HUES64 (cell line): ENCODE results near the gene TRPM5.

Experiments used
- H3K27ac ChIP-seq: 2 replicates; pipeline ENCODE4 v1.7.0; 2013; ENCODE audit warnings: low read depth, low read length, inconsistent platforms
- H3K27me3 ChIP-seq: 2 replicates; pipeline ENCODE4 v1.6.1; 2013; ENCODE audit warnings: mild to moderate bottlenecking, low read length; ENCODE audit not compliant: insufficient read depth
- H3K36me3 ChIP-seq: 2 replicates; pipeline ENCODE4 v1.6.1; 2013; ENCODE audit warnings: mild to moderate bottlenecking, low read length; ENCODE audit not compliant: insufficient read depth
- H3K4me1 ChIP-seq: 2 replicates; pipeline ENCODE4 v1.6.1; 2013; ENCODE audit warnings: mild to moderate bottlenecking, low read length, moderate library complexity; ENCODE audit not compliant: insufficient read depth
- H3K4me3 ChIP-seq: 2 replicates; pipeline ENCODE4 v1.5.1; 2013; ENCODE audit warnings: mild to moderate bottlenecking, low read length, moderate library complexity
- H3K9ac ChIP-seq: 2 replicates; pipeline ENCODE4 v1.6.1; 2013; ENCODE audit warnings: mild to moderate bottlenecking, low read depth, low read length
- H3K9me3 ChIP-seq: 2 replicates; pipeline ENCODE4 v1.6.1; 2013; ENCODE audit warnings: low read depth, low read length; ENCODE audit not compliant: insufficient read depth
- WGBS: fragments of 150-250, 120-280 bp; methylation state at CpG from one replicate; pipeline ENCODE4 v1.1.7; 2013; ENCODE audit warnings: missing lambda C conversion rate; 5-methylcytosine and 5-hydroxymethylcytosine counted together

Gene TRPM5

DNA sequence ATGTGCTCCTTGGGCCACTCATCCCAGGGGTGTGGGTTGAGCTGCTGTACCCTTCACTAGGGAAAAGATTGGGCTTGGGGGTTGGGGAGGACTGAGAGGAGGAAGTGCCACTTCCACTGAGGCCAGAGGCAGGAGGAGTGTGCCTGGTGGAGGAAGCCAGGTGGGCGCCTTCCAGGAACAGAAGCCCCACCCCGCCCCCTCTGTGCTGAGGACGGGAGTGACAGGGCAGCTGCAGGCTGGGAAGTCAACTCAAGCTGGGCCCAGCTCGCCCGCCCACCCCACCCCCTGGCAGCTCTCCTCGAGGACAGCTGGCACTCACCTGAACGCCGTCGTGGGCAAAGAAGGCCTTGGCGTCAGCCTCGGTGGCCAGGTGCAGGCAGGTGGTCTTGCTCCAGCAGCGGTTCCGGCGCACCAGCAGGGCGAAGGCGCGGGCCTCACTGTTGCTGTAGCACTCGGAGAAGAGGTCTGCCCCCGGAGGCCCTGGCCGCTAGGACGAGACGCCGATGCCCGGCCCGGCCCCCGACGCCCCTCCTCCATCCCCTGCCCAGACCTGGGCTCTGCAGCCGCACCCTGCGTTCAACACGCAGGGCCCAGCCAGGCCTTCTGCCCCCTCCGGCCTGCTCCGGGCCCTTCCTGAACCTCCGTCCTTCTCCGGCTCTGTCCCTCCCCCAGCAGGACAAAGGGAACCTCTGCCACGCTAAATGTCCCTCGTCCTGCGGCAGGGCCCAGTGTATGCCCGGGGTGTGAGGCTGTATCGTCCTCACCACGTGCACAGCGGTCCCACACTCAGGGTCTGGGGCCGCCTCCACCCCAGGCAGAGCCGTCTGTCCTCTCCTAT, 30.4 kb downstream of the TRPM5 start:
- Histone ChIP-seq H3K27ac (no peak overlapping the region), H3K9me3 (no peaks in the 10 kb centered on the region), H3K9ac (no peak overlapping the region), H3K4me3 (no peak overlapping the region), H3K4me1 (no peaks in the 10 kb centered on the region), H3K36me3 (no peaks in the 10 kb centered on the region), H3K27me3 (no peaks in the 10 kb centered on the region)
- 93% methylated on average over 43 of the region's 43 CpGs for WGBS

DNA sequence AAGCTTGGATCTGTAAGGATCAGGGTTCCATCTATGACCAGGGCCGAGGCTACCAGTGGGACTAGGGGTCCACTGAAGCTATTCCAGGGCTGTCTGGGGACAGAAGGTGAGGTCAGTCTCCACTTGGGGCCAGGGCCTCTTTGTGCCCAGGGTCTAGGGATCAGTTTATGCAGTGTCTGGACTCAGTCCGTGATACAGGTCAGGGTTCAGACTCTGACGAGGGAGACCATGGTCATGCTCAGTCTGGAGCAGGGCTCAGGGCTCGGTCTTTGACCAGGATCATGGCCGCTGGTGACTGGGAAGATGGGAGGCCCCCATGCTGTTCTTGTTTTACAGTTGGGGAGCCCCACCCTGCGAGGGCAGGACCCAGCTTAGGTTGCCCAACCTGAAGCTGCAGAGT, 32.0 kb downstream of the TRPM5 start:
- WGBS = 91% methylated on average over 6 of the region's 6 CpGs
- H3K4me3 ChIP-seq = no peak overlapping the region
- H3K4me1 ChIP-seq = no peaks in the 10 kb centered on the region
- H3K9me3 ChIP-seq = no peaks in the 10 kb centered on the region
- H3K27me3 ChIP-seq = no peaks in the 10 kb centered on the region
- no peaks in the 10 kb centered on the region for H3K36me3 ChIP-seq
- no peak overlapping the region for H3K9ac ChIP-seq
- H3K27ac ChIP-seq = no peak overlapping the region

DNA sequence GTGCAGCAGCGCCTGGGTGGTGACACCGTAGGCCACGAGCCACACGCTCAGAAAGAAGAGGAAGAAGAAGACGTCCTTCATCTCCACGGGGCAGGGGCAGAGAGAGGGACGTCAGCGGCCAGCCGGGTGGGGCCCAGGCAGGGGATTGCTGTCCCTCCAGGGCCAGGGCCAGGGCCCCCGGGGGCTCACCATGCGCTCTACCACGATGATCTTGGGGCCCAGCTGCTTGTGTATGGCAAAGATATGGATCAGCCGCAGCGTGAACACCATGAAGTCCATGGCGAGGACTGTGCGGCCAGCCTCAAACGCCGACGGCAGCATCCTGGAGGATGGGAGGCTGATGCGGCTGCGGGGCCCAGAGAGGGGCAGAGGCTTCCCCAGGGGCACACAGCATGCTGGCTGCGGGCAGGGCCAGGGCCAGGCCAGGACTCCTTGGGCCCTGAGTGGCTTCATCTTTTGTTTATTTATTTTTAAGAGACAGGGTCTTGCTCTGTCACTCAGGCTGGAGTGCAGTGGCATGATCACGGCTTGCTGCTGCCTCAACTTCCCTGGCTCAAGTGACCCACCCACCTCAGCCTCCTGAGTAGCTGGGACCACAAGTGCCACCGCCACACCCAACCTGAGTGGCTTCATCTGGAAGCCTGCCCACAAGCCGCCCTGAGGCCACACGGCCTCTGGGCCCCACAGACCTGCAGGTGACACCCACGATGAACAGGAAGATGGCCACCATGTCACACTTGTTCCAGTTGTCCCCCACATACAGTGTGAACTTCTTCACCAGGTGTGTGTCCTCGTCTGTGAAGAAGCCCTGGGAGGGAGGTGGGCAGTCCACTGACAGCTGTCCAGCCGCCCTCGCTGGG, 32.6 kb downstream of the TRPM5 start:
- 93% methylated on average over 30 of the region's 30 CpGs for WGBS
- Histone ChIP-seq H3K36me3 (no peaks in the 10 kb centered on the region), H3K9me3 (no peaks in the 10 kb centered on the region), H3K4me1 (no peaks in the 10 kb centered on the region), H3K27me3 (no peaks in the 10 kb centered on the region), H3K4me3 (no peak overlapping the region), H3K9ac (no peak overlapping the region), H3K27ac (no peak overlapping the region)

DNA sequence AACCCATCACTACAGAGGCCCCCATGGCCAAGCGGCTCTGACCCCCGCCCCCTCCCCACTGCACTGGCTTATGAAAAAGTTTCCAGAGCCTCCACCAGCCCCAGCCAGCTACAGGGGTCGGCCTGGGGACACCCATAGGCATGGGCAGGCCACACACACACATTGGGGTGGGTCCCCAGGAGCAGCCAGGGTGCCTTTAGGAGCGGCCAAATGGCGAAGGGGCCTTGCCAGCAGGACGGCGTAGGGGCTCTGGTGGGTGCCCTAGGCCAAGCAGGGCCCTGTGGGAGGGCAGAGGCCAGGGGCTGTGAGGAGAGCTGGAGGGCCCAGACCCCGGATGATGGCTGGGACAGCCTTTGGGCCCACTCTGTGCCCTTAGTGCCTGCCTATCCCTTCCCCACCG, 33.7 kb downstream of the TRPM5 start:
- Histone ChIP-seq H3K27me3 (no peaks in the 10 kb centered on the region), H3K9me3 (no peaks in the 10 kb centered on the region), H3K4me3 (no peak overlapping the region), H3K9ac (no peak overlapping the region), H3K4me1 (no peaks in the 10 kb centered on the region), H3K27ac (no peak overlapping the region), H3K36me3 (no peaks in the 10 kb centered on the region)
- WGBS = 95% methylated on average over 9 of the region's 9 CpGs

DNA sequence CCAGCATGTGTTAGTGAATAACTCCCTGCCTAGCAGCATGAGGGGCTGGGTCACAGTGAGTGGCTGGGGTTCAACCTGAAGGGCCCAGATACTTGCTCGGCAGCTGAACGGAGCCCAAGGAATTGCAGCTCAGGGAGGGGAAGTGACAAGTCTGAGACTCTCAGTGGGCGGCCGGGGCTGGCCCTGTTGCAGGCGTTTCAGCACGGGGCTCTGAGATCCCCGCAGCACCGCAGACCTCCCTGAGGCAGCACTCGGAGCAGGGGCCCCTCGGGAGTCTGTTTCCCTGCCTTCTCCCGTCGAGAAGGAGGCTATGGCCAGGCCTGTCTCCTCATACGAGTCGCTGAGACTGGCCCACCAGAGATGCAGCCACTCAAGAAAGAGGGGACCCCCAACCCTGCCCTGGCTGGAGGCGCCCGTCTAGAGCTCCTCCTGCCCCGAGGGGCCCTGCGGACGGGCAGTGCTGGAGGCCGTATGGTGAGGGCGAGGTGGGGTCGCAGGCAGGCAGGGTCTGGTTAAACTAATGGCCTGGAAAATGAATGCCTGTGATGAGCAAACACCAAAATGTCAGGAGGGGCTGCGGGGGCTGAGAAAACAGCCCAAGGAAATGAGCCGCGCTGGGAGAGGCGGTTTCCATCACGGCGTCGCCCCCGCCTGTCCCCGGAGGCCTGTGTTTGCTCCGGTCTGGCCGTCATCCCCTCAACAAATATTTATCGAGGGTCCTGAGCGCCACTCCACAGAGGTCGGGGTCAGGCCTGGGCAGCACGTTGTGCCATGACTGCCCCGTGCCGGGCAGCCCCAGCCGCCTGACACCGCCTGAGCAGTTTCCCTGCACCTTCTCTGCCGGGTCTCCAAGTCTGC, 34.5 kb downstream of the TRPM5 start:
- H3K27ac ChIP-seq = no peak overlapping the region
- no peaks in the 10 kb centered on the region for H3K4me1 ChIP-seq
- H3K9me3 ChIP-seq = no peaks in the 10 kb centered on the region
- H3K9ac ChIP-seq = no peak overlapping the region
- no peaks in the 10 kb centered on the region for H3K36me3 ChIP-seq
- 89% methylated on average over 42 of the region's 42 CpGs for WGBS
- no peak overlapping the region for H3K4me3 ChIP-seq
- no peaks in the 10 kb centered on the region for H3K27me3 ChIP-seq

DNA sequence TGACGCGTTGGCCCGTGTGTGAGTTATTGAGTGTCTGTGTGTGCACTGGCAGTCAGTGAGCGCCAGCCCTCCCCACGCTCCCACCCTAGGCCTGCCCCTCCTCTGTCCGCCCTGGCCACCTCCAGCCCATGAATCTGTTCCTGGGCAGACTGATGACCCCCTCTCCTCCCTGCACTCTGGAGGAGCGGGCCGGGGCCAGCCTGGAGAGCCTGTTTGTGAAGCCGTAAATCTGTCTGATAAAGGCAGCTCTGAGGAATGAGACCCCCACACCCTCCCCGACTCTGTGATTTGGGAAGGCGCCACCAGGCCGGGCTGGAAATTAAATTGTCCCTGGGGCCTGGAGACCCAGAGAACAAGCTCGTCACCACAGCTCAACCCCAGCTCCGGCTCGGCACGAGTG, 35.2 kb downstream of the TRPM5 start:
- no peak overlapping the region for H3K4me3 ChIP-seq
- H3K9me3 ChIP-seq = no peaks in the 10 kb centered on the region
- 90% methylated on average over 16 of the region's 16 CpGs for WGBS
- H3K9ac ChIP-seq = no peak overlapping the region
- H3K36me3 ChIP-seq = no peaks in the 10 kb centered on the region
- H3K4me1 ChIP-seq = no peaks in the 10 kb centered on the region
- no peaks in the 10 kb centered on the region for H3K27me3 ChIP-seq
- H3K27ac ChIP-seq = no peak overlapping the region

DNA sequence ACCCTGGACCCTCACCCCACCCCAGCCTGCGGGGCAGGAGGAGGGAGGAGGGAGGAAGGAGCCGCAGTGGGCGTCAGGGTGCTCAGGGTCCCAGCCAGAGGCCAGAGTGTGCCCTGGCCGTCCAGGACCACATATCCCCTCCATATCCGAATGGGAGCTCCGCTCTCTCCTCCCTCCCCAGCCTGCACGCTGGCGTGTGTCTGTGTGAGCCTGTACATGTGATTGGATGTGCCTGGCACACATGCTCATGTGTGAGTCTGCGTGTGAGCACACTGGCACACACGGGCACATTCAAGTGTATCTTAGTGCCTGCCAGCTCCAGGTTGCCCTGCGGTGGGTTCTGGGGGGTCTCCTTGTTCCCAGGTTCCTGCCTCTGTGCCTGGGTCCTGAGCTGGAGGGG, 35.6 kb downstream of the TRPM5 start:
- WGBS = 94% methylated on average over 8 of the region's 11 CpGs
- H3K4me3 ChIP-seq = no peak overlapping the region
- no peaks in the 10 kb centered on the region for H3K4me1 ChIP-seq
- no peak overlapping the region for H3K9ac ChIP-seq
- 0 out of 2 replicates have a peak, but pooled peaks cover 3% of the 10 kb centered on the region for H3K36me3 ChIP-seq
- H3K27ac ChIP-seq = no peak overlapping the region
- H3K27me3 ChIP-seq = no peaks in the 10 kb centered on the region
- H3K9me3 ChIP-seq = no peaks in the 10 kb centered on the region

DNA sequence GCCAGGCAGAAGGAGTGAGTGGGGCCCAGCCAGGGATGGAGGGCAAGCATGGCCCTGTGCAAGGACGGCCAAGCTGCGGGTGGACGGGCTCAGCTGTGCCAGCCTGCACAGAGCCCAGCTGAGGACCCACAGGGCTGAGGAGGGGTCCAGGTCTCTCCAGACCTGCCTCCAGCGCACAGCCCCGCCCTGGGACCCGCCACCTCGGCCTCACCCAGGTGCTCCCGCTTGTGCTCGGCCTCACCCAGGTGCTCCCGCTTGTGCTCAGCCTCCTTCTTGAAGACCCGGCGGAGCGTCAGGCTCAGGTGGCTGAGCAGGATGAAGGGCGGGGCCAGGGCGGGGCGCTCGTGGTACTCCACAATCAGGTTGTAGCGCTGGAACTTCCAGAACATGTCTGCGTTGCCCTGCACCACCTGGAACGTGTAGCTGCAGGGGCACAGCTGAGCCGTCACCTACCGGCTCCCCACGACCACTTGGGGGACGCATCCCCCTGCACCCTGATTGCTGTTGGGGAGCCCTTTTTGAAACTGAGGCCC, 37.4 kb downstream of the TRPM5 start:
- no peaks in the 10 kb centered on the region for H3K9me3 ChIP-seq
- H3K9ac ChIP-seq = no peak overlapping the region
- H3K27ac ChIP-seq = no peak overlapping the region
- H3K4me1 ChIP-seq = no peaks in the 10 kb centered on the region
- no peaks in the 10 kb centered on the region for H3K27me3 ChIP-seq
- H3K4me3 ChIP-seq = no peak overlapping the region
- H3K36me3 ChIP-seq = peaks cover 19% of the 10 kb centered on the region
- WGBS = 90% methylated on average over 24 of the region's 24 CpGs

DNA sequence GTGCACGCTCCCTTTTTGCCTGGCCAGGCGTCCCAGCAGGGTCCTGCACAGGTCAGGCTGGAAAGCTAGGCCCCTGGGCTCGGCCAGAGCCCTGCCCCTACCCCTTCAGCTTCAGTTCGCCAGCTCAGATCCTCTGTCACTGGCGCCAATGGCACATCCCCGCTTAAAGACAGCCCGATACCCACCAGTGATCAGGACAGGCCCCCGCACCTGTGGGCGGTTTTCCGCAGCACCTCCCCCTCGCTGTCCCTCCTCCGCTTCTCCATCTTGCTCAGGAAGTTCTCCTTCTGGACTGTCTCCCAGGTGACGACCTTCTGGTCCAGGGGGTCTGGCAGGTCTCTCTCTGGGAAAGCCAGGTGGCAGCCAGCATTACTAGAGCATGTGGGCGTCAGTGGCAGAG, 37.9 kb downstream of the TRPM5 start:
- H3K27ac ChIP-seq = no peak overlapping the region
- H3K4me3 ChIP-seq = no peak overlapping the region
- no peaks in the 10 kb centered on the region for H3K9me3 ChIP-seq
- peaks cover 19% of the 10 kb centered on the region for H3K36me3 ChIP-seq
- peaks cover 3% of the 10 kb centered on the region; the same call in 1 of the 2 replicates for H3K4me1 ChIP-seq
- H3K9ac ChIP-seq = no peak overlapping the region
- H3K27me3 ChIP-seq = no peaks in the 10 kb centered on the region
- 92% methylated on average over 14 of the region's 14 CpGs for WGBS

DNA sequence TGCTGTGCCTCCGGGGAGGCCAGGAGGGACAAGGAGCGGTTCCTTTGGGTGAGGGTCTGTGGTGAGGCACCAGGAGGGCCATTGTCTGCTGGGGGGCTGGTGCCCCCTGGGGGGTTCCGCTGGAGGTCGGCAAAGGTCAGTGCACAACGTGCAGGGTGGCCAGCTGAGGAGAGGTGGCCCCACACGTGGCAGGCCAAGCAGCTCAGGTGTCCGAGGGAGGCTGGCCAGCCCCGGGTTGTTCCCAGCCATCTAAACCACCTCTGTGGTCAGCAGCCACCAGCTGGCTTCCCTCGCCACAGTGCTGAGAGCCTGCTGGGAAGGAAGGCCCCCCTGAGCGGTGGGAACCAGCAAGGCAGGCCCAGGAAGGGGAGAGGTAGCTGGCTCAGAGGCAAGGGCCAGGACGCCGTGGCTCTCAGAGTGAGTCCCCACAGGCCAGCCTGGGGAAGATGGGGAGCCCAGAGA, 39.5 kb downstream of the TRPM5 start:
- H3K27me3 ChIP-seq = no peaks in the 10 kb centered on the region
- H3K4me3 ChIP-seq = no peak overlapping the region
- H3K9me3 ChIP-seq = no peaks in the 10 kb centered on the region
- peaks cover 3% of the 10 kb centered on the region; the same call in 1 of the 2 replicates for H3K4me1 ChIP-seq
- no peak overlapping the region for H3K9ac ChIP-seq
- H3K36me3 ChIP-seq = peaks cover 19% of the 10 kb centered on the region
- H3K27ac ChIP-seq = no peak overlapping the region
- WGBS = 90% methylated on average over 12 of the region's 12 CpGs
